Left ventricle myocardium superior (tissue), 1 donor: ENCODE measurements around the gene CNKSR3. TPM values are rescaled to one million over a fixed set of nuclear protein-coding genes. Genes with fewer than 3 reads are reported as not detected.

Source experiments
- ATAC-seq: fragments of 200-7000 bp; cut with Tn5 transposase; one replicate; pipeline ENCODE4 v1.9.1; 2020; ENCODE audit warnings: mild to moderate bottlenecking, moderate library complexity
- DNase-seq: peaks from one replicate; pipeline ENCODE4 v3.0.0-alpha.2; 2020
- intact Hi-C: fragments of 100-400 bp; cut with micrococcal nuclease; formaldehyde crosslinking; loops from one replicate; pipeline ENCODE4 v1.11.0; 2022
- total RNA-seq: library from RNA; stranded (reverse); fragmentation: NEBNext Ultra II Directional; extraction: Animal tissue kit (Norgen Biotek cat#: 25700); gene quantifications from one replicate; pipeline ENCODE4 v1.2.1, GENCODE V29; 2021
- donor health status: DM: no; HTN: yes; CAD: no; lungs with severe emphysema.

The CNKSR3 gene
- total RNA-seq, 1 donor from 2014 or later, result 20.6 TPM

GRCh38 chr6:154466139-154466538 lies 44.3 kb downstream of the CNKSR3 start:
- ATAC-seq, result no peak
- no peak for DNase-seq
- intact Hi-C loops, result no loop called here

- DNase-seq (no peak), ATAC-seq (peak; percentile 91)
- intact Hi-C loops, result no loop called here
These were observed 46.7 kb downstream of the CNKSR3 start for GRCh38 chr6:154463573-154464419.

DNA sequence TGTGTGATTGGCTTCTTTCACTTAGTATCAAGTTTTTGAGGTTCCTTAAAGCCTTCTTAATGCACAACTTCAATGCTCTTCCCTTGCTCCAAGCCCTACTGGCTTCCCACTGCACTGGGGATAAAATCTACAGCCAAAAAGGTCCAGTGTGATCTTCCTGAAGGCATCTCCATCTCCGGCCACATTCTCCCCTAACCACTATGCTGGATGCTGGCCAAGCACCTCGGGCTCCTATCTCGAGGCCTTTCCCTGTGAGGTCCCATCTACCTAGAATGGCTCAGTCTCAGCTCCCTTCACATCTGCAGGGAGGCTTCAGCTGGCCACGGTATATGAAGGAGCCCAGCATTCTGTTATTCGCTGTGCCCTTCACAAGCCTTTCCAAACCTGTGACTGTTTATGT lies 48.1 kb downstream of the CNKSR3 start:
- DNase-seq (no peak), ATAC-seq (no peak)
- intact Hi-C loops, result no loop called here

- no peak for DNase-seq
- ATAC-seq, result no peak
- intact Hi-C loops, result no loop called here
These were observed 49.1 kb downstream of the CNKSR3 start for GRCh38 chr6:154461348-154461747.

- DNase-seq, result no peak
- intact Hi-C loops, result no loop called here
- ATAC-seq, result no peak
These were observed 50.0 kb downstream of the CNKSR3 start for GRCh38 chr6:154460306-154461071.

GRCh38 chr6:154459513-154459912 lies 51.0 kb downstream of the CNKSR3 start:
- ATAC-seq (no peak), DNase-seq (no peak)
- intact Hi-C loops, result no loop called here

GRCh38 chr6:154458565-154459470 lies 51.7 kb downstream of the CNKSR3 start:
- ATAC-seq (no peak), DNase-seq (no peak)
- intact Hi-C loops, result no loop called here

GRCh38 chr6:154457881-154458284 lies 52.6 kb downstream of the CNKSR3 start:
- peak; percentile 42 for ATAC-seq
- intact Hi-C loops, result no loop called here
- DNase-seq, result no peak

DNA sequence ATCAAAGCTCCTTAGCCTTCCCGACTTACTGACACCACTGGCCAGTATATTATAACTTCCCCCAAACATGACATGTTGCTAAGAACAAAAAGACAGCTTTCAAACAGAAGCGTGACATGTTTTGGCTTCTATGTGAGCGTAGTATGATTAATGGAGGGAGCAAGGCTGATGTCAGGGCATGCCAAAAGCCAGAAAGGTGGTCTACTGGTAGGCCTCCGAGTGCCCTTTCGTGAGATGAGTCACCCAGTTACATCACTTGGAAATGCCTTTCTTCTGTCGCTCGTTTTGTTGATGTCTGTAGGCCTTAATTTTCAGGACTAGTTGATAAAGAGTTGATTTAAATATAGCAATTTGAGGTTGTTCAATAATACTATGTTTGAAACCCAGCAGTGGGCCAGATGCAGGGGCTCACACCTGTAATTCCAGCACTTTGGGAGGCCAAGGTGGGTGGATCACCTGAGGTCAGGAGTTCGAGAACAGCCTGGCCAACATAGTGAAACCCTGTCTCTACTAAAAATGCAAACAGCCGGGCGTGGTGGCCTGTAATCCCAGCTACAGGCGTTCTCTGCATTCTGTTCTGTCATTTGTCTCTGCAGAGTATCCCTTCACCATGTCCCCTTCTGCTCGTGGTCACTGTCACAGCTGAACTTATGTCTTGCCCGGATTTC lies 53.3 kb downstream of the CNKSR3 start:
- no peak for ATAC-seq
- DNase-seq, result no peak
- intact Hi-C loops, result no loop called here

DNA sequence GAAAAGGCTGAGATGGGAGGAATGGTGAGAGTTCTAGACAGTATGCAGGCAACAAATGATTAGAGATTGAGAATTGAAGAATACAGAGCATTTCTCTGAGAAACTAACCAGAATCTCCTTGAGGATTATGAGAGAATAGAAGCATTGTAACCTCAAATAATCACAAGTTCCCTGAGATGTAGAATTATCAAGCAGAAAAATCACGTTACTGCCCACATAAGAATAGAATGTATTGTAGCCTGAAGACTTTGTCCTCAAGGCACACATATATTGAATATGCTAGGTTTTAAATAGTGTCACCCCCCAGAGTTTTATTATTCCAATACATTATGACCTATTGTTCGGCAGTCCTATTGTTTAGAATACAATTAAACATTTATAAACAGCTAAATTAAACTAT lies 57.2 kb downstream of the CNKSR3 start:
- intact Hi-C loops, result no loop called here
- no peak for DNase-seq

GRCh38 chr6:154450498-154450897 lies 60.0 kb downstream of the CNKSR3 start:
- DNase-seq (no peak), ATAC-seq (no peak)
- intact Hi-C loops, result no loop called here

More for the DNA sequence above, 57.2 kb downstream of the CNKSR3 start:
- ATAC-seq, result no peak

- intact Hi-C loops, result no loop called here
- ATAC-seq (peak; percentile 89), DNase-seq (no peak)
These were observed 61.9 kb downstream of the CNKSR3 start for GRCh38 chr6:154448448-154449096.

DNA sequence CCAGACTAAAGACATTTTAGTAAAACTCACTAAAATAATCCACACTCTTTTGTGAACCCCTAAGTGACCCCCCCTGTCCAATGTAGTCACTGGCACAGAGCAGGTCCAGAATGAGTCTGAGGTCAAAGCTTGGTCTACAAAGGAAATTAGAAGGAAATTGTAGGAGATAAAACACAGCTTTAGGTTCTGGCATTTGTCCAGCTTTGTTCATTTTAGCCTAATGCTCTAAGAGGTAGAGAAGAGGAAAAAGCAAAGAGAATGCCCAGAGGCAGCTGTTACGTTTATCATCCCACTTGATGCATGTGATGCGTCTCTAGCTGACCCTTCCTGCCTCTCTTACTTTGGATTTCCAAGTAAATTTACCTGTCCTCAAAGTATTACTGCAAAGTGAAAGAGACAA lies 62.5 kb downstream of the CNKSR3 start:
- intact Hi-C loops, result no loop called here
- no peak for ATAC-seq
- DNase-seq, result no peak

DNA sequence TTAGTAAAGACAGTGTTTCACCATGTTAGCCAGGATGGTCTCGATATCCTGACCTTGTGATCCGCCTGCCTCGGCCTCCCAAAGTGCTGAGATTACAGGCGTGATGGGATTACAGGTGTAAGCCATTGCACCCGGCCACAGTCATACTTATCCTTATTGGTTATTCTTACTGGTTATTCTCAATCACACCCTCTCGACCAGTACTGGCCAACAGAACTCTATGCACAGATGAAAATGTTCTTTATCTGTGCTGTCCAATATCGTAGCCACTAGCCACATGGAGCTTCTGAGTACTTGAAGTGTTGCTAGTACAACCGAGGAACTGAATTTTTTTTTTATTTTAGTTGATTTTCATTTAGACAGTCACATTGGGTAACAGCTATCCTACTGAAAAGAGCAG lies 63.5 kb downstream of the CNKSR3 start:
- ATAC-seq (peak; percentile 28), DNase-seq (no peak)
- intact Hi-C loops, result no loop called here

DNA sequence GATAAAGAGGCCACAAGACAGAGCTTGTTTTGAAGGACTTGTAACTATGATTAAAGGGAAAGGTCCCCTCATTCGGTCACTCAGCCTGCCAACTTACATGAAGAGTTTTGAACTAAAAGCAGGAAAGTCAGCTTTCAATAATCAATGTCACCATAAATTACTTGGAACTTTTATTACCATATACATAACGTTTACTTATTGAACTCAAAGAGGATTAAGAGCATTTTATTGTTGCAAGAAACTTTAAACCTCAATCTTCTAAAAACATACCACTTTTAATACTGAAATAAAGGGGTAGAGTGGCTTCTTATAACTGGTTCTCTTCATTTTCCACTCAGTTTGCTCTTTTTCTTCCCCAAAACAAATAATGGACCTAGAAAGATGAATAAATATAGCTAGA lies 65.1 kb downstream of the CNKSR3 start:
- ATAC-seq (no peak), DNase-seq (no peak)
- intact Hi-C loops, result no loop called here

DNA sequence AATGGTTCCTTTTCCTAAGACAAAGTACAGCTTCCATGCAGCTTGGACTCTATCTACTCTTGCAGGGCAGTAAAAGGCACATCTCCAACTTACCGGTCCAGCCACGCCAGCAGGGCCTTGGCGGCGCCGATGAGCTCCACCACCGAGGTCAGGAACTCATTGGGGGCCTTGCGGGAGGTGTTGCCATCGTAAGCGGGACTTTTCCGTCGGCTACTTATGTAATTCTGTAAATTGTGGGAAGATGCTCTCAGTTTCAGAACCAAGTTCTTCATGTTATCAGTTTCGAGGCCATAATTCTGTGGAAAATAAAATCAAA lies 68.5 kb downstream of the CNKSR3 start:
- no peak for DNase-seq
- ATAC-seq, result no peak
- intact Hi-C loops, result no loop called here

- intact Hi-C loops, result no loop called here
- DNase-seq, result no peak
These were observed 70.0 kb downstream of the CNKSR3 start for GRCh38 chr6:154440422-154441043.

GRCh38 chr6:154440022-154440421 lies 70.5 kb downstream of the CNKSR3 start:
- intact Hi-C loops, result no loop called here
- ATAC-seq (no peak), DNase-seq (no peak)

More at GRCh38 chr6:154440422-154441043, 70.0 kb downstream of the CNKSR3 start:
- ATAC-seq, result no peak
